Stimulated activated CD4-positive, alpha-beta T cell treated with anti-CD3 and anti-CD28 coated beads, Interleukin-1b, Interleukin-23, amount 100 ng/mL, for 48 hours (primary cell): ENCODE data around the gene PATJ.
"Not testable (repeated sequence)": the region's sequence is repeated elsewhere in the genome, so short reads cannot be mapped to it uniquely, and the experiment has no call there.

ENCODE experiments used
- DNase-seq: peaks from one replicate; pipeline ENCODE4 v3.0.0-alpha.2; 2020

Gene PATJ

GRCh38 chr1:62185233-62185632 lies 443.0 kb downstream of the PATJ start:
- DNase-seq, result not testable (repeated sequence)

- no peak for DNase-seq
Measured at GRCh38 chr1:62185677-62186076, 443.4 kb downstream of the PATJ start.

DNA sequence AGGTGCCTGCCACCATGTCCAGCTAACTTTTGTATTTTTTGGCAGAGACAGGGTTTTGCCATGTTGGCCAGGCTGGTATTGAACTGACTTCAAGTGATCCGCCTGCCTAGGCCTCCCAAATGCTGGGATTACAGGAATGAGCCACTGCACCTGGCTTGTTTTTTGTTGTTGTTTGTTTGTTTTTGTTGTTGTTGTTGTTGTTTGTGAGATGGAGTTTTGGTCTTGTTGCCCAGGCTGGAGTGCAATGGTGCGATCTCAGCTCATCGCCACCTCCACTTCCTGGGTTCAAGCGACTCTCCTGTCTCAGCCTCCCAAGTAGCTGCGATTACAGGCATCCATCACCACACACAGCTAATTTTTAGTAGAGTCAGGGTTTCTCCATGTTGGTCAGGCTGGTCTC lies 445.3 kb downstream of the PATJ start:
- DNase-seq, result no peak

DNA sequence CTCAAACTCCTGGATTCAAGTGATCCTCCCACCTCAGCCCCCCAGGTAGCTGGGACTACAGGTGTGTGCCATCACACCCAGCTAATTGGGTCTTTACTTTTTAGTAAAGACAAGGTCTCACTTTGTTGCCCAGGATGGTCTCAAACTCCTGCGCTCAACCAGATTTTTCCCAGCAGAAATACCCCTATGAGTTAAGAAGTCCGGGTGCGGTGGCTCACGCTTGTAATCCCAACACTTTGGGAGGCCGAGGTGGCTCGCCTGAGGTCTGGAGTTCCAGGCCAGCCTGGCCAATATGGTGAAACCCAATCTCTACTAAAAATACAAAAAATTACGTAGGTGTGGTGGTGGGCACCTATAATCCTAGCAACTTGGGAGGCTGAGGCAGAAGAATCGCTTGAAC lies 445.8 kb downstream of the PATJ start:
- no peak for DNase-seq

GRCh38 chr1:62194651-62195544 lies 452.6 kb downstream of the PATJ start, which contains the start of gene L1TD1:
TSS of gene L1TD1 (plus strand) at chr1:62194849. CDS start at chr1:62206629, 11,780 bp downstream.
- no peak for DNase-seq

GRCh38 chr1:62196086-62196690 lies 453.9 kb downstream of the PATJ start:
- DNase-seq, result no peak

DNA sequence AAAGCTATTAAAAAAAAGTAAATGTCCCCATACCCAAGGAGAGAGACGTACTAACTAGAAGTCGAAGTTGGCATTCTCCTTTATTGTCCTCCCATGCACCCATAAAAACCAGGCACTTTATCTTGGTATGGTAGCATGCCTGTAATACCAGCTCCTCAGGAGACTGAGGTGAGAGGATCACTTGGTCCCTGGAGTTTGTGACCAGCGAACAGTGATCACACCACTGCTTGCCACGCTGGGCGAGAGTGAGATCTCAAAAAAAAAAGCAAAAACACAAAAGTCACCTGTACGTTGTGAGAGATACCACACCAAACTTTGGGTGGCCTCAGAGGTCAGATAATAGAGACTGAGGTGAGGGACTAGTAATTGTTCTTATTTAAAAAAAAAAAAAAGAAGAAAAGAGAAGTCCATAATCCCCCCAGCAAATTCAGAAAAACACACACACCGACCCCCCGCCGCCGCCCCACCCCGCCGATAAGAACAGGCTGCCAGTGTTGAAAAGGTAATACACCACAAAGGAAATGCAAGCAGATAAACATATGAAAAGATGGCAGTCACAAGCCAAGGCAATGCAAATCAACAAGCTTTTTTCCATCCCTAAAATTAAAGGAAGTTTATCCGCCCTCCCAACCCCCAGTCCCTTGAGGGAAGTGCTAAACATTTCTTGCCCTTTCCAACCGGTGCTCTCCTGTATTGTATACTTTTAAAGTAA lies 455.9 kb downstream of the PATJ start:
- DNase-seq, result no peak

DNA sequence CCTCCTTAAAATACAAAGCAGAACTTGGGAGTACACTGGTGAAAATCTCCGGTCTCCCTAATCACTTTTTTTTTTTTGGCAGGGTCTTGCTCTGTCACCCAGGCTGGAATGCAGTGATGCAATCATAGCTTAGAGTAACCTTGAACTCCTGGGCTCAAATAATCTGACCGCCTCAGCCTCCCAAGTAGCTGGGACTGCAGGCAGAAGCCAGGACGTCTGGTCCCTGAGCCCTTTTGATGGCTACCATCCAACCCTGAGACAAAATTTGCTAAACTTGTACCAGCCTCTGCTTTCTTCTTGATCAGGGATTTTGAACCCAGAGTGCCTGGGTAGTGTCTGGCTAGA lies 456.5 kb downstream of the PATJ start:
- DNase-seq, result no peak

- no peak for DNase-seq
Measured at GRCh38 chr1:62207187-62207586, 464.9 kb downstream of the PATJ start.

DNA sequence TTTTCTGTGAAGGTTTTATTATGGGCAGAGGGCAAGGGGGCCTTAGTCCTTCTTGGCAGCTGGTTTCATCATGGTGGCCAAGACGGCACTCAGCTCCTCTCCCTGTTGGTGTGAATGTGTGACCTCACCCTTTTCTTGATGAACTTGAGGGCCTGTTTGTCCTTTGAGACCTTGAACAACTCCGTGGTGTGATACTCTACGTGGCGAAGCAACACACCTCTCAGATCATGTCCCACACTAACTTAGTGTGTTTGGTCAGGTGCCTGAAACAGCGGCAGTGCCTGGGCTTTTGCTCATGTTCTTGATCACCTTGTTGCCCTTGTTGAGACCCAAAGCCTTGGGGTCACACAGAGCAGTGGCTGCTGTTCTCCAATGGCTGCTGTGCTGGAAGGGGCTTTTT lies 465.8 kb downstream of the PATJ start:
- DNase-seq, result no peak

- DNase-seq, result no peak
Measured at GRCh38 chr1:62208970-62209369, 466.7 kb downstream of the PATJ start.

DNA sequence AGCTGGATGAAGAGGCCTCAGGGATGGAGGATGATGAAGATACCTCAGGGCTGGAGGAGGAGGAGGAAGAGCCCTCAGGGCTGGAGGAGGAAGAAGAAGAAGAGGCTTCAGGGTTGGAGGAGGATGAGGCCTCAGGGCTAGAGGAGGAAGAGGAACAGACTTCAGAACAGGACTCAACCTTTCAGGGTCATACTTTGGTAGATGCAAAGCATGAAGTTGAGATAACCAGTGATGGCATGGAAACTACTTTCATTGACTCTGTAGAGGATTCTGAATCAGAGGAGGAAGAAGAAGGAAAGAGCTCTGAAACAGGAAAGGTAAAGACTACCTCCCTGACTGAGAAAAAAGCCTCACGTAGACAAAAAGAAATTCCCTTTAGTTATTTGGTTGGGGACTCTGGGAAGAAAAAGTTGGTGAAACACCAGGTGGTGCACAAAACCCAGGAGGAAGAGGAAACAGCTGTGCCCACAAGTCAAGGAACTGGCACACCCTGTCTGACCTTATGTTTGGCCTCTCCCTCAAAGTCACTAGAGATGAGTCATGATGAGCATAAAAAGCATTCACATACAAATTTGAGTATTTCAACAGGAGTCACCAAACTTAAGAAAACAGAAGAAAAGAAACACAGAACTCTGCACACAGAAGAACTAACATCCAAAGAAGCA lies 467.8 kb downstream of the PATJ start:
- no peak for DNase-seq

- no peak for DNase-seq
Measured at GRCh38 chr1:62210960-62211359, 468.7 kb downstream of the PATJ start.

GRCh38 chr1:62212411-62212810 lies 470.1 kb downstream of the PATJ start:
- DNase-seq, result no peak

- no peak for DNase-seq
Measured at GRCh38 chr1:62213075-62213914, 471.0 kb downstream of the PATJ start.

DNA sequence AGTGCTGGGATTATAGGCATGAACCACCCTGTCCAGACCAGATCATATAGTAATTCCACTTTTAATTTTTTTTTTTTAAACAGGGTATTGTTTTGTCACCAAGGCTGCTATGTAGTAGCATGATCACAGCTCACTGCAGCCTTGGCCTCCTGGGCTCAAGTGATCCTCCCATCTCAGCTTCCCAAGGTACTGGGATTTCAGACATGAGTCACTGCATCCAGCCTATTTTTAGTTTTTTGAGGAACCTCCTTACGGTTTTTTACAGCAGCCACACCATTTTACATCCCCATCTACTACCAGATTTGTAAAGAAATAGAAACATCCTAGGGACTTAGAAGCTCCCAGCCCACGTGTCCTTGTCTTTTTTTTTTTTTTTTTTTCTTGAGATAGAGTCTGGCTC lies 476.3 kb downstream of the PATJ start:
- no peak for DNase-seq

- not testable (repeated sequence) for DNase-seq
Measured at GRCh38 chr1:62220456-62220855, 478.2 kb downstream of the PATJ start.

DNA sequence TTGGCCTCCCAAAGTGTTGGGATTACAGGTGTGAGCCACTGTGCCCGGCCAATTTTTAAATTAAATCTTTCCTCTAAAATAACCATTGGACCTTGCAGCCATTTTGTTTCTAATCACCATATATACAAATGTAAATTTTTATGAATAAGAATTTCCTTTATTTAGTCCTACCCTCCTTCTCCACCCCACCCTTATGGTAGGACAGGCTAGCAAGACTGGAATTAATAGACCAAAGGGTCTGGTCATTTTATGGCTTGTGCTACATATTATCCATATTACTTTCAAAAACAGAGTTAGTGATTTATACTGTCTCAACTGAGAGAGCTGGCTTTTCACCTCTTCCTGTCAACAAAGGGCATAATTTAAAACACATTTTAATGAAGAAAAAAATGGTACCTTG lies 478.9 kb downstream of the PATJ start:
- no peak for DNase-seq

- no peak for DNase-seq
Measured at GRCh38 chr1:62222321-62222720, 480.0 kb downstream of the PATJ start.

DNA sequence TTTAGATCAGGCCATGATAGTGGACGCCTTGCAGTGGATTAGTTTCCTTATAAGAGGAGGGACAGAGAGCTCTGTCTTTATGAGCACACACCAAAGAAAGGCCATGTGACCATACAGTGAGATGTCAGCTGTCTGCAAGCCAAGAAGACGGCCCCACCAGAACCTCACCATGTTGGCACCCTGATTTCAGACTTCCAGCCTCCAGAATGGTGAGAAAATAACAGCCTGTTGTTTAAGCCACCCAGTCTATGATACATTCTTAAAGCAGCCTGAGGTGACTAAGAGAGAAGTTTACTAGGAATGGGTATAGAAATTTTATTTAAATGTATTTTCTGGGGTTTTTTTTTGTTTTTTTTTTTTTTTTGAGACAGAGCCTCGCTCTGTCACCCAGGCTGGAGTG lies 481.9 kb downstream of the PATJ start:
- no peak for DNase-seq

GRCh38 chr1:62227496-62227895 lies 485.2 kb downstream of the PATJ start:
- DNase-seq, result no peak
